Astrocyte (in vitro differentiated cells and primary cell): ENCODE measurements around the gene ATP1A1. TPM values are rescaled to one million over a fixed set of nuclear protein-coding genes. Genes with fewer than 3 reads are reported as not detected.

ENCODE experiments used
- DNase-seq: peaks from one replicate; pipeline ENCODE4 v3.0.0-alpha.2; 2010; ENCODE audit warnings: low read depth
- FAIRE-seq: peaks from 2 replicates; lab custom pipeline; 2011; peaks lifted over from hg19 to GRCh38; lab: Jason Lieb, UNC
- H2AFZ ChIP-seq: 2 replicates; pipeline ENCODE4 v1.6.0; 2012; ENCODE audit warnings: low read depth, low read length, inconsistent platforms
- H3K27ac ChIP-seq: 2 replicates; pipeline ENCODE4 v1.5.1; 2011; ENCODE audit warnings: low read depth, low read length, inconsistent platforms
- H3K27me3 ChIP-seq: 2 replicates; pipeline ENCODE4 v1.6.0; 2011; ENCODE audit warnings: low read length, inconsistent platforms; ENCODE audit not compliant: insufficient read depth
- H3K36me3 ChIP-seq: 2 replicates; pipeline ENCODE4 v1.5.1; 2011; ENCODE audit warnings: low read length, inconsistent platforms; ENCODE audit not compliant: insufficient read depth
- H3K4me1 ChIP-seq: 2 replicates; pipeline ENCODE4 v1.5.1; 2011; ENCODE audit warnings: low read length, inconsistent platforms; ENCODE audit not compliant: insufficient read depth
- H3K4me2 ChIP-seq: 2 replicates; pipeline ENCODE4 v1.6.0; 2012; ENCODE audit warnings: low read length, inconsistent platforms
- H3K4me3 ChIP-seq: 2 replicates; pipeline ENCODE4 v1.5.1; 2011; ENCODE audit warnings: low read depth, mild to moderate bottlenecking, low read length, inconsistent platforms; ENCODE audit not compliant: insufficient read depth
- H3K79me2 ChIP-seq: 2 replicates; pipeline ENCODE4 v1.6.0; 2012; ENCODE audit warnings: mild to moderate bottlenecking, low read length, inconsistent platforms; ENCODE audit not compliant: insufficient read depth
- H3K9ac ChIP-seq: 2 replicates; pipeline ENCODE4 v1.6.0; 2012; ENCODE audit warnings: mild to moderate bottlenecking, low read length, inconsistent platforms
- H3K9me3 ChIP-seq: 2 replicates; pipeline ENCODE4 v1.5.1; 2012; ENCODE audit warnings: low read depth, mild to moderate bottlenecking, low read length, inconsistent platforms; ENCODE audit not compliant: insufficient read depth
- H4K20me1 ChIP-seq: 2 replicates; pipeline ENCODE4 v1.6.0; 2012; ENCODE audit warnings: low read length, inconsistent platforms; ENCODE audit not compliant: insufficient read depth
- H3K27ac Mint-ChIP-seq: one replicate; pipeline ENCODE4 v1.8.0; 2021; ENCODE audit warnings: mild to moderate bottlenecking, mixed read lengths; ENCODE audit not compliant: unreplicated experiment
- H3K27me3 Mint-ChIP-seq: one replicate; pipeline ENCODE4 v1.8.0; 2021; ENCODE audit warnings: low read depth, mixed read lengths; ENCODE audit not compliant: unreplicated experiment
- H3K36me3 Mint-ChIP-seq: one replicate; pipeline ENCODE4 v1.8.0; 2021; ENCODE audit warnings: low read depth, mixed read lengths; ENCODE audit not compliant: unreplicated experiment
- H3K4me1 Mint-ChIP-seq: one replicate; pipeline ENCODE4 v1.8.0; 2021; ENCODE audit warnings: low read depth, mixed read lengths; ENCODE audit not compliant: unreplicated experiment
- H3K4me3 Mint-ChIP-seq: one replicate; pipeline ENCODE4 v1.8.0; 2021; ENCODE audit warnings: mild to moderate bottlenecking, moderate library complexity, mixed read lengths; ENCODE audit not compliant: unreplicated experiment
- H3K9me3 Mint-ChIP-seq: one replicate; pipeline ENCODE4 v1.8.0; 2021; ENCODE audit warnings: mild to moderate bottlenecking, mixed read lengths; ENCODE audit not compliant: unreplicated experiment
- CTCF ChIP-seq: IDR thresholded peaks from 2 replicates; pipeline ENCODE4 v1.5.1; 2011; ENCODE audit warnings: low read depth, mild to moderate bottlenecking, inconsistent platforms, low read length, moderate library complexity; ENCODE audit not compliant: insufficient read depth
- EZH2 ChIP-seq: IDR thresholded peaks from 2 replicates; pipeline ENCODE4 v1.6.1; 2012; ENCODE audit warnings: mild to moderate bottlenecking, low read length, inconsistent platforms; ENCODE audit not compliant: insufficient read depth
- total RNA-seq: library from RNA; stranded (reverse); gene quantifications from 2 replicates; pipeline ENCODE4 v1.2.1, GENCODE V29; 2021

Gene ATP1A1
- total RNA-seq, 1 donor from 2014 or later, result 317 TPM

DNA sequence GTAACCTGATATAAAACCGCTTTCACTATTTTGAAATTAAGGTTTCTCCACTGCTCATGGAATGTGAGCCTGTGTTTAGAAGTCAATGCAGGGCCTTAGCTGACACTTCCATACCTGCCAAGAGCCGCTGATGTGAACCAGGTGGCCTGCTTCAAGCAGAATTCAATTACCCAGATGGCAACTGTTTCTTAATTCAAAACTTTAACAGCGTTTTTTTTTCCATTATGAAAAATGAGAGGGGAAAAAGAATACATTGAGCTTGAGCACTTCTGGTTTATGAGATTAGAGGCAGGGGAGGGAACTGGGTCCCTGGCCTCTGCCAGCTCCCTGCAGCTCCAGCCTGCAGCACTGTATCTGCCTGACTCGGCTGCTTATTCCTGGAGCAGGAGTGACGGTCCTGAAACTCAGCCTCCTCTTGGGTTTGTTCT lies 7.7 kb upstream of the ATP1A1 start:
- no peaks in the 10 kb centered on the region for H3K9me3 ChIP-seq
- no peak overlapping the region for H3K4me3 ChIP-seq
- FAIRE-seq, result no peak
- Mint-ChIP-seq H3K4me1 (peaks cover 1% of the 10 kb centered on the region), H3K9me3 (no peaks in the 10 kb centered on the region), H3K27me3 (peaks cover 1% of the 10 kb centered on the region), H3K4me3 (no peak overlapping the region), H3K27ac (no peak overlapping the region), H3K36me3 (peaks cover 3% of the 10 kb centered on the region)
- no peak overlapping the region for H3K9ac ChIP-seq
- no peak overlapping the region for H3K27ac ChIP-seq
- H2AFZ ChIP-seq, result no peak overlapping the region
- no peaks in the 10 kb centered on the region for H4K20me1 ChIP-seq
- no peak for DNase-seq
- H3K79me2 ChIP-seq, result no peaks in the 10 kb centered on the region
- H3K4me1 ChIP-seq, result no peaks in the 10 kb centered on the region
- H3K36me3 ChIP-seq, result no peaks in the 10 kb centered on the region
- no peak for TF ChIP-seq CTCF
- no peak for TF ChIP-seq EZH2
- H3K4me2 ChIP-seq, result no peak overlapping the region
- H3K27me3 ChIP-seq, result peaks cover 6% of the 10 kb centered on the region

- Histone ChIP-seq H3K9ac (no peak overlapping the region), H3K27ac (no peak overlapping the region), H4K20me1 (no peaks in the 10 kb centered on the region), H3K9me3 (no peaks in the 10 kb centered on the region), H3K4me2 (no peak overlapping the region), H3K4me3 (no peak overlapping the region), H3K27me3 (peaks cover 8% of the 10 kb centered on the region), H3K36me3 (no peaks in the 10 kb centered on the region), H3K79me2 (no peaks in the 10 kb centered on the region), H2AFZ (no peak overlapping the region), H3K4me1 (no peaks in the 10 kb centered on the region)
- Mint-ChIP-seq H3K4me1 (peaks cover 1% of the 10 kb centered on the region), H3K9me3 (no peaks in the 10 kb centered on the region), H3K27ac (no peak overlapping the region), H3K27me3 (peaks cover 1% of the 10 kb centered on the region), H3K4me3 (no peak overlapping the region), H3K36me3 (peaks cover 3% of the 10 kb centered on the region)
- no peak for DNase-seq
- no peak for TF ChIP-seq EZH2
- TF ChIP-seq CTCF, result no peak
- no peak for FAIRE-seq
Measured at GRCh38 chr1:116365857-116366256, 7.2 kb upstream of the ATP1A1 start.

DNA sequence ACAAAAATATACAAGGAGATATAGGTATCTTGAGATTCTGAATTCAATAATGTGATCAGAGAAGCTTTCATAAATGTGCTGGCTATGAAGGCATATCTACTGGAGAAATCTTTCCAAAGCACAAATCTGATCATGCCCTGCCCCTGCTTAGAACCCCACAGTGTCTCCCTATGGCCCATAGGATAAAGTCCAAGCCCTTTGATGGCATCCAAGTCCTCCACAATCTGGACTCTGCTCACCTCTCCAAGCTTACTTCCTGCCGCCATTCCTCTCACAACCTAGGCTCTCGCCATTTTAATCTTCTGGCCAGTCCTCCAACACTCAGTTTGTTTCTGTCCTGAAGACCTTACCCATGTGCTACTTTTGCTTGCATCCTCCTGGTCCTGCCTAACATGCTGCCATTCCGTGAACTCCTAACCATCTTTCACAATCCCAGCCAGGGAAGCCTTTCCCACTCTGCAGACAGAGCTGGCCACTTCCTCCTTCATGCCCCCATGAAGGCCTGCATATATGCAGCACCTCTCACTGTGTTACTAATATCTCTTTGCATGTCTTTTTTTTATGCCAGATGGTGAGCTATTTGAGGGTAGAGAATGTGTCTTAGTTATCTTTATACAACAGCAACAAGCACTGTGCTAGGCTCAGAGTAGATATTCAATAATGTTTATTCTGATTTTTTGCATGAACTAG lies 5.6 kb upstream of the ATP1A1 start:
- H3K4me3 Mint-ChIP-seq, result no peak overlapping the region
- Histone ChIP-seq H3K79me2 (no peaks in the 10 kb centered on the region), H3K27me3 (peaks cover 8% of the 10 kb centered on the region), H3K9ac (no peak overlapping the region), H3K4me2 (no peak overlapping the region), H3K4me1 (peaks cover 2% of the 10 kb centered on the region), H3K4me3 (no peak overlapping the region), H3K36me3 (no peaks in the 10 kb centered on the region), H2AFZ (no peak overlapping the region), H4K20me1 (no peaks in the 10 kb centered on the region), H3K9me3 (no peaks in the 10 kb centered on the region), H3K27ac (no peak overlapping the region)
- H3K27me3 Mint-ChIP-seq, result peaks cover 1% of the 10 kb centered on the region
- DNase-seq (no peak), FAIRE-seq (no peak)
- peaks cover 1% of the 10 kb centered on the region for H3K4me1 Mint-ChIP-seq
- peaks cover 3% of the 10 kb centered on the region for H3K36me3 Mint-ChIP-seq
- no peak overlapping the region for H3K27ac Mint-ChIP-seq
- TF ChIP-seq CTCF (no peak), EZH2 (no peak)
- H3K9me3 Mint-ChIP-seq, result no peaks in the 10 kb centered on the region
